ENCODE data around the gene MAB21L4. TPM values are rescaled to one million over a fixed set of nuclear protein-coding genes. Genes with fewer than 3 reads are reported as not detected.
A peak's percentile ranks its signal among the peaks of the same experiment; 100 is the strongest.

The MAB21L4 gene
- total RNA-seq, 4 donors from 2014 or later: 4.9 to 11.6 (median 9.8) TPM; not detected in 1

DNA sequence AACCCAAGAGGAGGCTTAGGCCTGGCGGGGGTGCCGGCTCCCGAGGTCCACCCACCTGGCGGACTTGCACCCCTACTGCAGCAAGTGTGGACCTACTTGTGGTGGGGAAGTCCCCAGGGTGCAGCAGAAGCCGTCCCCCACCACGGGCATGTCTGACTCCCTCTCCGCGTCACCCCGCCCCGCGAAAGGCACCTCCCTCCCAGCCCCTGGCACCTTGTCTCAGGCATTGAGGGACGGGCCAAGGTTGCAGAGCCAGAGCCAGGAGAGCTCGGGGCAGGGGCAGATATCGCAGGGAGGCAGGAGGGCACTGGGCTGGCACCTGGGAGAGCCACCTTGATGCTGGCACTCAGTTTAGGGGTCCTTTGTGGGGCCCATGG lies 29.2 kb upstream of the MAB21L4 start:
- Histone ChIP-seq H3K9me3 (no peaks in the 10 kb centered on the region), H3K27ac (no peak overlapping the region), H3K27me3 (no peaks in the 10 kb centered on the region), H3K36me3 (no peaks in the 10 kb centered on the region), H3K4me1 (peaks cover 0 to 4% (median 0%) of the 10 kb centered on the region in 4 donors), H3K4me3 (no peak overlapping the region)
- 76% methylated on average over 14 of the region's 14 CpGs; no CpG with 5 or more reads in 1 of the 2 donors for WGBS, 2 donors (ENCODE audit: low coverage in 1 of 2)
- TF ChIP-seq POLR2AphosphoS5 (IDR thresholded peaks at IDR 0.05) (no peak), POLR2A (IDR thresholded peaks at IDR 0.05) (no peak), EP300 (IDR thresholded peaks at IDR 0.05; ENCODE audit: low read depth) (no peak)
- TF ChIP-seq, protein P1, sequence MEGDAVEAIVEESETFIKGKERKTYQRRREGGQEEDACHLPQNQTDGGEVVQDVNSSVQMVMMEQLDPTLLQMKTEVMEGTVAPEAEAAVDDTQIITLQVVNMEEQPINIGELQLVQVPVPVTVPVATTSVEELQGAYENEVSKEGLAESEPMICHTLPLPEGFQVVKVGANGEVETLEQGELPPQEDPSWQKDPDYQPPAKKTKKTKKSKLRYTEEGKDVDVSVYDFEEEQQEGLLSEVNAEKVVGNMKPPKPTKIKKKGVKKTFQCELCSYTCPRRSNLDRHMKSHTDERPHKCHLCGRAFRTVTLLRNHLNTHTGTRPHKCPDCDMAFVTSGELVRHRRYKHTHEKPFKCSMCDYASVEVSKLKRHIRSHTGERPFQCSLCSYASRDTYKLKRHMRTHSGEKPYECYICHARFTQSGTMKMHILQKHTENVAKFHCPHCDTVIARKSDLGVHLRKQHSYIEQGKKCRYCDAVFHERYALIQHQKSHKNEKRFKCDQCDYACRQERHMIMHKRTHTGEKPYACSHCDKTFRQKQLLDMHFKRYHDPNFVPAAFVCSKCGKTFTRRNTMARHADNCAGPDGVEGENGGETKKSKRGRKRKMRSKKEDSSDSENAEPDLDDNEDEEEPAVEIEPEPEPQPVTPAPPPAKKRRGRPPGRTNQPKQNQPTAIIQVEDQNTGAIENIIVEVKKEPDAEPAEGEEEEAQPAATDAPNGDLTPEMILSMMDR (IDR thresholded peaks at IDR 0.05): no peak
- DNase-seq: peak; percentile 2
- in situ Hi-C loops (cut with MboI; ENCODE audit: low pct_ligation_motif_present in 1 of 4, low pct_unique_long_range_greater_than_20kb in 1 of 4, low sequenced_read_pairs in 3 of 4) (no loop called here), intact Hi-C loops (cut with DNase I; ENCODE audit: low total_unique reads) (no loop called here)

DNA sequence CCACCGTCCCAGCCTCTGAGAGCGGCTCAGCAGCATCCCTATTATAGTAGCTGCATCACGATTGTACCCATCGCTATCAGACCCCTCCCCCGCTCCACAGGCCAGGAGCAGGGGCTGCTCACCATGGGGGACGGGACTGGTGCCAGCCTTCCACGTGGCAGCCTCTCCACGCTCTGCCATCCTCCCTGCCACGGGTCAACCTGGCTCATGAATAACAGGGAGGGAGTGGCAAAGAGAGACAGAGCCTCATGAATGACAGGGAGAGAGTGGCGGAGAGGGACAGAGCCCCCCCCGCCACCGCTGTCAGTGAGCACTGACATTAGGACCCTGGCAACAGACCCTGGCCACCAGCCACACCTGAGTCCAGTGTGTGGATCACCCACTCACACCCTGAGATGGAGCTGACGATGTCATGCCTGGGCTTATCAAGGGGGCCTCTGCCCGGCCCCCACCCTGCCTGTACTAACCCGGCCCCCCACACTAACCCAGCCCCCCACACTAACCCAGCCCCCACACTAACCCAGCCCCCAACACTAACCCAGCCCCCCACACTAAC lies 27.1 kb upstream of the MAB21L4 start:
- no peaks in the 10 kb centered on the region for H3K27me3 ChIP-seq
- no peaks in the 10 kb centered on the region for H3K36me3 ChIP-seq
- no peaks in the 10 kb centered on the region for H3K9me3 ChIP-seq
- H3K4me1 ChIP-seq: peaks cover 0 to 4% (median 0%) of the 10 kb centered on the region in 4 donors
- in situ Hi-C loops (cut with MboI; ENCODE audit: low pct_ligation_motif_present in 1 of 4, low pct_unique_long_range_greater_than_20kb in 1 of 4, low sequenced_read_pairs in 3 of 4) (no loop called here), intact Hi-C loops (cut with DNase I; ENCODE audit: low total_unique reads) (no loop called here)
- DNase-seq: no peak
- no peak overlapping the region for H3K4me3 ChIP-seq
- TF ChIP-seq, protein P1 (IDR thresholded peaks at IDR 0.05): no peak
- H3K27ac ChIP-seq: no peak overlapping the region
- 47 to 100% methylated on average over 1 to 10 of the region's 15 CpGs for WGBS, 2 donors (ENCODE audit: low coverage in 1 of 2)

DNA sequence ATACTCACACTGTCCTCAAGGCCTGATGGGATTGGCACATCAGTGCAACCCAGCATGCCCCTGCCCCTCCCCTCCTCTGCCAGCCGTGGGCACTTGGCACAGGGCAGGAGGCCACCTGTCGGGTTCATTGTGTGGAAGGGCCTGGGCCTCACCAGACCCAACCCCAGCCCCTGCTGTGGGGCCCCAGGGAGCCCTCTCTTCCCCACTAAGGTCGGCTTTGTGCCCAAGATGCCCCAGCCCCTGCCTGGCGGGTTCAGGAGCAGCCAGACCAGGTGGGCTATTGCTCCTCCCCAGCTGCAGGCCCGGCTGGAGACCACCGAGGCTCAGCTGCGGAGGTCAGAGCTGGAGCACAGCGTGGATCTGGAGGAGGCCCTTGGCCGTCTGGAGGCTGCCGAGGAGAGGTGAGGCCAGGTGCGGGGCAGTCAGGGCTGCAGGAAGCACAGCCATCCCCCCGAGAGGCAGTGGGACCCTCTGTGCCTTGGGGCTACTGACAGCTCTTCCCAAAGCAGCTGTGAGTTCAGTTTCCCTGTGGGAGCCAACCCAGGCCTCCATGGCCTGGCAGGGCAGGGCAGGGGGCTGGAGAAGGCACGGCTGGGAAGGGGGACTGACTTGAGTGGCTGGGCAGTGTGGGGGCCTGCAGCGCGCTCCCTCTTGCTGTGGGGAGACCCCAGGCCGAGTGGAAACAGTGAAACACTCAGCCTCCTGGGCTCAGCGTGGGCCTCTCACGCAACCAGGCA lies 26.5 kb upstream of the MAB21L4 start:
- intact Hi-C loops (cut with DNase I; ENCODE audit: low total_unique reads): no loop called here
- Histone ChIP-seq H3K4me3 (no peak overlapping the region), H3K27ac (no peak overlapping the region), H3K36me3 (no peaks in the 10 kb centered on the region), H3K27me3 (no peaks in the 10 kb centered on the region), H3K9me3 (no peaks in the 10 kb centered on the region), H3K4me1 (peaks cover 0 to 4% (median 0%) of the 10 kb centered on the region in 4 donors)
- in situ Hi-C loops (cut with MboI; ENCODE audit: low pct_ligation_motif_present in 1 of 4, low pct_unique_long_range_greater_than_20kb in 1 of 4, low sequenced_read_pairs in 3 of 4): no loop called here
- peak; percentile 5 for DNase-seq
- 74% methylated on average over 12 of the region's 18 CpGs; no CpG with 5 or more reads in 1 of the 2 donors for WGBS, 2 donors (ENCODE audit: low coverage in 1 of 2)
- TF ChIP-seq POLR2AphosphoS5 (IDR thresholded peaks at IDR 0.05) (no peak), EP300 (IDR thresholded peaks at IDR 0.05; ENCODE audit: low read depth) (no peak), POLR2A (IDR thresholded peaks at IDR 0.05) (no peak)
- TF ChIP-seq, protein P1 (IDR thresholded peaks at IDR 0.05): no peak

DNA sequence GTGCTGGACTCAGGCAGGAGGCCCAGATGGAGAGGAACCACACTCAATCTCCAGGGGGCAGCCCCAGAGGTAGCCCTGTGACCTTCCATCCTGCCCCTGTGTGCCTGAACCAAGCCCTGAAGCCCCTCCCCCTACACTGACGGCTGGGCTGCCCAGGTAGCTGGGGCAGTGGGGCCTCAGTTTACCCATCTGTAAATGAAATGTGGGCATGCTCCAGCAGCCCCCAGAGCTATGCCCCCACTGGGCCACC lies 26.0 kb upstream of the MAB21L4 start:
- Histone ChIP-seq H3K4me1 (peaks cover 0 to 4% (median 1%) of the 10 kb centered on the region in 4 donors), H3K36me3 (no peaks in the 10 kb centered on the region), H3K4me3 (no peak overlapping the region), H3K27ac (no peak overlapping the region), H3K9me3 (no peaks in the 10 kb centered on the region), H3K27me3 (no peaks in the 10 kb centered on the region)
- no peak for DNase-seq
- intact Hi-C loops (cut with DNase I; ENCODE audit: low total_unique reads): no loop called here
- WGBS, 2 donors (ENCODE audit: low coverage in 1 of 2): 64% methylated on average over 1 of the region's 1 CpG; no CpG with 5 or more reads in 1 of the 2 donors
- TF ChIP-seq, protein P1 (IDR thresholded peaks at IDR 0.05): no peak
- TF ChIP-seq EP300 (IDR thresholded peaks at IDR 0.05; ENCODE audit: low read depth): no peak
- no peak for TF ChIP-seq POLR2A (IDR thresholded peaks at IDR 0.05)
- no peak for TF ChIP-seq POLR2AphosphoS5 (IDR thresholded peaks at IDR 0.05)
- in situ Hi-C loops (cut with MboI; ENCODE audit: low pct_ligation_motif_present in 1 of 4, low pct_unique_long_range_greater_than_20kb in 1 of 4, low sequenced_read_pairs in 3 of 4): no loop called here

All from transverse colon (tissue), 4 donors.